Measurements from ENCODE around the gene DGCR8. TPM values are rescaled to one million over a fixed set of nuclear protein-coding genes. Genes with fewer than 3 reads are reported as not detected.

Gene DGCR8
- total and polyA plus RNA-seq, 7 donors = 6.7 to 32.7 (median 15.3) TPM

GRCh38 chr22:20043057-20043996 lies 36.7 kb upstream of the DGCR8 start:
- no peak for TF ChIP-seq POLR2A (IDR thresholded peaks at IDR 0.05)
- TF ChIP-seq EP300 (IDR thresholded peaks at IDR 0.05) = no peak
- no peak for TF ChIP-seq POLR2AphosphoS5 (IDR thresholded peaks at IDR 0.05)
- TF ChIP-seq, protein P1, sequence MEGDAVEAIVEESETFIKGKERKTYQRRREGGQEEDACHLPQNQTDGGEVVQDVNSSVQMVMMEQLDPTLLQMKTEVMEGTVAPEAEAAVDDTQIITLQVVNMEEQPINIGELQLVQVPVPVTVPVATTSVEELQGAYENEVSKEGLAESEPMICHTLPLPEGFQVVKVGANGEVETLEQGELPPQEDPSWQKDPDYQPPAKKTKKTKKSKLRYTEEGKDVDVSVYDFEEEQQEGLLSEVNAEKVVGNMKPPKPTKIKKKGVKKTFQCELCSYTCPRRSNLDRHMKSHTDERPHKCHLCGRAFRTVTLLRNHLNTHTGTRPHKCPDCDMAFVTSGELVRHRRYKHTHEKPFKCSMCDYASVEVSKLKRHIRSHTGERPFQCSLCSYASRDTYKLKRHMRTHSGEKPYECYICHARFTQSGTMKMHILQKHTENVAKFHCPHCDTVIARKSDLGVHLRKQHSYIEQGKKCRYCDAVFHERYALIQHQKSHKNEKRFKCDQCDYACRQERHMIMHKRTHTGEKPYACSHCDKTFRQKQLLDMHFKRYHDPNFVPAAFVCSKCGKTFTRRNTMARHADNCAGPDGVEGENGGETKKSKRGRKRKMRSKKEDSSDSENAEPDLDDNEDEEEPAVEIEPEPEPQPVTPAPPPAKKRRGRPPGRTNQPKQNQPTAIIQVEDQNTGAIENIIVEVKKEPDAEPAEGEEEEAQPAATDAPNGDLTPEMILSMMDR (IDR thresholded peaks at IDR 0.05) = no peak
- Histone ChIP-seq H3K9me3 (no peaks in the 10 kb centered on the region), H3K27ac (no peak overlapping the region), H3K4me3 (no peak overlapping the region), H3K27me3 (no peaks in the 10 kb centered on the region), H3K36me3 (peaks cover 0 to 61% (median 9%) of the 10 kb centered on the region in 4 donors), H3K4me1 (no peaks in the 10 kb centered on the region)
- WGBS, 2 donors = 94 to 96% methylated on average over 26 of the region's 26 CpGs
- DNase-seq = no peak
- intact Hi-C loops (cut with DNase I) = no loop called here

GRCh38 chr22:20043997-20044342 lies 36.1 kb upstream of the DGCR8 start:
- intact Hi-C loops (cut with DNase I) = no loop called here
- Histone ChIP-seq H3K9me3 (no peaks in the 10 kb centered on the region), H3K27ac (no peak overlapping the region), H3K27me3 (no peaks in the 10 kb centered on the region), H3K4me1 (no peaks in the 10 kb centered on the region), H3K36me3 (peaks cover 0 to 58% (median 9%) of the 10 kb centered on the region in 4 donors), H3K4me3 (no peak overlapping the region)
- TF ChIP-seq EP300 (IDR thresholded peaks at IDR 0.05) = no peak
- TF ChIP-seq POLR2A (IDR thresholded peaks at IDR 0.05) = no peak
- TF ChIP-seq POLR2AphosphoS5 (IDR thresholded peaks at IDR 0.05) = no peak
- TF ChIP-seq, protein P1 (IDR thresholded peaks at IDR 0.05) = no peak
- DNase-seq = no peak
- WGBS, 2 donors = 87 to 97% methylated on average over 7 of the region's 7 CpGs

DNA sequence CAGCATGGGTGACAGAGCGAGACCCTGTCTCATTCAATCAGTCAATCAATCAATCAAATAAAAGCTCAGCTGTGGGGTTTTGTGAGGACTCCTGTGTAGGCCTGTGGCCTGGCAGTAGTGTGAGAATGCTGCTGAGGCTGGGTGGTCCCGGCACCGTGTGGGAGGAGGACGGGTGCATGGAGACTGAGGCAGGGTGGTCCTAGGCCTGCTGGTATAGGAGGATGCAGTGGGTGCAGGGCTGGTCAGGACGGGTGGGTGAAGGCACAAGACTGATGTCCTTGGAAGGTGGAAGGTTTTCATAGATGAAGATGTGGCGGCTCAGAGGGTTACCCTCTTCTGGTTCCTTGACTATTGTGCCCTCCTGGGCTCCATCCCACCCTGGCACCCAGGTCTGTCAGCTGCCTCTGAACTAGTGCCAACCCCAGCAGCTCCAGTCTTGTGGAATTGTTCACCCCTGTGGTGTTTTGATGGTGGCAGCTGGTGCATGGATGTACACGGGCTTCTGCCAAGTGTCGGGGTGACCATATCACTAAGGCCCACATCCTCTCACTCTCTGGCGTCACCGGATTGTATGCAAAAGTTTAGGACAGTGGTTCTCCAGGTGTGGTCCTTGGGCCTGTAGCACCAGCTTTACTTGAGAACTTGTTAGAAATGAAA lies 35.4 kb upstream of the DGCR8 start:
- 91 to 95% methylated on average over 10 of the region's 10 CpGs for WGBS, 2 donors
- H3K4me3 ChIP-seq = no peak overlapping the region
- H3K27ac ChIP-seq = no peak overlapping the region
- peaks cover 0 to 52% (median 9%) of the 10 kb centered on the region in 4 donors for H3K36me3 ChIP-seq
- DNase-seq = no peak
- H3K4me1 ChIP-seq = no peaks in the 10 kb centered on the region
- intact Hi-C loops (cut with DNase I) = no loop called here
- no peaks in the 10 kb centered on the region for H3K9me3 ChIP-seq
- H3K27me3 ChIP-seq = no peaks in the 10 kb centered on the region
- TF ChIP-seq POLR2AphosphoS5 (IDR thresholded peaks at IDR 0.05) = no peak
- TF ChIP-seq, protein P1 (IDR thresholded peaks at IDR 0.05) = no peak
- TF ChIP-seq EP300 (IDR thresholded peaks at IDR 0.05) = no peak
- TF ChIP-seq POLR2A (IDR thresholded peaks at IDR 0.05) = no peak

- H3K27ac ChIP-seq = no peak overlapping the region
- no peak overlapping the region for H3K4me3 ChIP-seq
- no peak for DNase-seq
- intact Hi-C loops (cut with DNase I) = no loop called here
- 89 to 96% methylated on average over 4 of the region's 4 CpGs for WGBS, 2 donors
- peaks cover 0 to 55% (median 9%) of the 10 kb centered on the region in 4 donors for H3K36me3 ChIP-seq
- no peak for TF ChIP-seq EP300 (IDR thresholded peaks at IDR 0.05)
- TF ChIP-seq, protein P1 (IDR thresholded peaks at IDR 0.05) = no peak
- no peak for TF ChIP-seq POLR2AphosphoS5 (IDR thresholded peaks at IDR 0.05)
- TF ChIP-seq POLR2A (IDR thresholded peaks at IDR 0.05) = no peak
- no peaks in the 10 kb centered on the region for H3K4me1 ChIP-seq
- no peaks in the 10 kb centered on the region for H3K9me3 ChIP-seq
- no peaks in the 10 kb centered on the region for H3K27me3 ChIP-seq
These were observed 33.3 kb upstream of the DGCR8 start for GRCh38 chr22:20046730-20047129.
